NT2/D1 (cell line): ENCODE results near the gene WRAP73.

Experiments
- SUZ12 ChIP-seq: IDR thresholded peaks from 2 replicates; pipeline ENCODE4 v1.6.1; 2011; ENCODE audit not compliant: insufficient read length, insufficient read depth; ENCODE audit errors: extremely low read depth
- ZNF274 ChIP-seq: IDR thresholded peaks from 2 replicates; pipeline ENCODE4 v1.6.1; 2011; ENCODE audit warnings: mild to moderate bottlenecking, low read depth, low read length

DNA sequence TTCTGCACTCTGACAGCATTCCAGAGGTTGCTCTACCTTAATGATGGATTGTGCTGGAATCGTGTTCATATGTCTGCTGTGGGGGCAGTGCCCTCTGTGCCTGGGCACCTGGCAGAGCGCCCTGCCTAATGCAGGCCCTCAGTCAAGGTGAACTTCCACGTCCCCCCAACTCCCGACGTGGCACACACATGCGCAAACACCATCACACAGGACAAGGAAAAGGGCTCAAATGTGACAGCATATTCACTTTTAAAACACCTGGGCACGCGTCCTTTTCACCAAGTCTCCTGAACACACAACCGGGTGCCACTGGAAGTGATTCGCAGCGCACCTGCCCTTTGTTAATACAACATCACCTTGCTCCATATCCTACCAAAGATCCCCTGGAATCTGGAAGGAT lies 13.4 kb downstream of the WRAP73 start:
- no peak for TF ChIP-seq ZNF274
- no peak for TF ChIP-seq SUZ12
